ENCODE measurements around the gene XYLB. TPM values are rescaled to one million over a fixed set of nuclear protein-coding genes. Genes with fewer than 3 reads are reported as not detected.

The XYLB gene
- total RNA-seq, 3 donors from 2014 or later = 9.7 to 27.7 (median 16.3) TPM

GRCh38 chr3:38458796-38459498, 112.4 kb downstream of the XYLB start:
- peak; percentile 72 for ATAC-seq
- Histone ChIP-seq H3K4me1 (ENCODE audit: low read depth) (peaks cover 30% of the 10 kb centered on the region), H3K9me3 (no peaks in the 10 kb centered on the region), H3K36me3 (ENCODE audit: low read depth) (no peaks in the 10 kb centered on the region), H3K4me3 (no peak overlapping the region)
- intact Hi-C loops (cut with DNase I, micrococcal nuclease) = no loop called here
- TF ChIP-seq CTCF (IDR thresholded peaks at IDR 0.05) = no peak
- DNase-seq = peak; percentile 73 to 79 (median 75)

DNA sequence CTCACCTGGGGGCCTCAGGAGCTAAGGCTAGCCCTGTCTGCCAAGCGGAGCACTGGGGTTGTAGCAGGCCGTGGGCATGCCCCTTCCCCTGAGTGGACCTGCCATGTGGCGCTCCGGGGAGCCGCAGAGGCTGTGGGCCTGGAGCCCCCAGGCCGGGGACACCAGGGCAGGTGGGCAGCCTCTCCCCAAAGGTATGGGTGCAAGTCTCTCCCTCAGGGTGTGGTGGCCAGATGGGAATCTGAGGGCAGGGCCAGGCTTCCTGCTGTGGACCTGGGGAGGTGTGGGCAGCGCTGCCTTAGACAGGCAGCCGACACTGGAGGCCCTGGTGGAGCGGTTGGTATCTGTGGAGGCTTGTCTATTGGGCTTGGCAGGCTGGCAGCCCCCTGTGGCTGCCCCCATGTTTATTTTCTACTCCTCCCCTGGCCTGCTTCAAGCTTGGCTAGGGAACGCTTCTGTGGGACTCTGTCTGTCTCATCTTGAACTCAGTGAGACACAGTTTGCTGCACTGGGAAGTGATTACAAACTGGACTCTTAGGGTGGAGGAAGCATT, 113.0 kb downstream of the XYLB start:
- ATAC-seq (peak; percentile 54), DNase-seq (no peak)
- Histone ChIP-seq H3K4me3 (no peak overlapping the region), H3K9me3 (no peaks in the 10 kb centered on the region), H3K36me3 (ENCODE audit: low read depth) (no peaks in the 10 kb centered on the region), H3K4me1 (ENCODE audit: low read depth) (peaks cover 30% of the 10 kb centered on the region)
- intact Hi-C loops (cut with DNase I, micrococcal nuclease) = no loop called here
- TF ChIP-seq CTCF (IDR thresholded peaks at IDR 0.05) = no peak

DNA sequence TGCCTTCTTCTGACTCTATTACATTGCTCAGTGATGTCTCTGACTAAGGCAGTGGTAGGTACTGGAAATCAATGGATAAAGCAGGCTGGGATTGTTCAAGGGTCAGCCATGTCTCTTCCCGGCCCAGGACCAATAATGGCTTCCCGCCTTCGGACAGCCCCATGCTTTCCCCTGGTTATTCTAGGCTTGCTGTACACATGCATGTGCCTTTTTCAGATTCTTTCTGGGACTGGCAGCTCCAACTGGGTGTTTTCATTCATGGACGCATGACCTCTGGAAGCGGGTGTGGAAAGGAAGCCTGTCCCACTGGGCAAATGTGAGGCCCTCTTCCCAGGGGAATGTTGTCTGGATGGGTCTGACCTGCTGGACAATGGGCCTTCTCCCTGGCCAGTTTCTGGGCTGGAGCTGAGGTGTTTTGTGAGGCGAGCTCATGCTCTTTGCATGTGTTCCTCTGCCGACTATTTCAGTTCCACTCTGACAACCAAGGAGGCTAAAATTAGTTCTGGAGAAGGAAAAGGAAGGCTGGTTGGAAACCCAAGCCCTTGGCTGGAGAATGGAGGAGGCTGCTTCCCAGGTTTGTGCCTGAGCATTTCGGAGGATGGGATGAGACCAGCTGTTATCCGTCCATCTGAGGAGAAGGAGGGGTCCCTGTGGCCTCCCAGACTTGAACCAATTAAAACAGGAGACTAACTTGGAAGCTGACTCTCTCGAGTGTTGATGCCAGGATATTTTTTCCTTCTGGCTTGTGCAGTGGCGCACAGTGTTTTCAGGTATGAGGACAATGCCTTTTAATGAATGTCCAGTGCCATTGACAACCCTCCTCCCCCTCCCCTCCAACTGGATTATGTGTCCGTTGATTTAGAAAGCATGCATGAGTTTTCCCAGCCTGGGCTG, 114.0 kb downstream of the XYLB start:
- no peak for DNase-seq
- intact Hi-C loops (cut with DNase I, micrococcal nuclease) = no loop called here
- H3K36me3 ChIP-seq (ENCODE audit: low read depth) = no peaks in the 10 kb centered on the region
- H3K4me3 ChIP-seq = no peak overlapping the region
- peaks cover 29% of the 10 kb centered on the region for H3K4me1 ChIP-seq (ENCODE audit: low read depth)
- no peak for TF ChIP-seq CTCF (IDR thresholded peaks at IDR 0.05)
- H3K9me3 ChIP-seq = no peaks in the 10 kb centered on the region
- no peak for ATAC-seq

Other genes starting within 250 kb of the XYLB start
- 100 to 1,000 TPM; 102 to 201 (median 138) TPM for gene ACAA1, start 209.7 kb upstream of the XYLB start, total RNA-seq
- gene MYD88, start 208.1 kb upstream of the XYLB start, total RNA-seq = 10 to 100 TPM; 39.5 to 81.7 (median 72.4) TPM
- 10 to 100 TPM; 40.2 to 44.0 (median 41.9) TPM for gene OXSR1, start 181.2 kb upstream of the XYLB start, total RNA-seq
- gene SLC22A13, start 81.0 kb upstream of the XYLB start, total RNA-seq = under 1 TPM; 0.51 to 0.84 (median 0.70) TPM
- gene SLC22A14, start 64.5 kb upstream of the XYLB start, total RNA-seq = under 1 TPM in 2 of 3 donors, not detected in 1; 0.12 to 0.16 TPM
- 1 to 10 TPM; 4.3 to 9.6 (median 7.8) TPM for gene ACVR2B, start 107.1 kb downstream of the XYLB start, total RNA-seq
- 10 to 100 TPM in 1 of 3 donors, 1 to 10 TPM in 2; 7.1 to 13.0 (median 8.7) TPM for gene EXOG, start 149.6 kb downstream of the XYLB start, total RNA-seq

All from mucosa of descending colon (tissue), 3 donors.